ENCODE results near the gene KANSL1L.

KANSL1L gene

DNA sequence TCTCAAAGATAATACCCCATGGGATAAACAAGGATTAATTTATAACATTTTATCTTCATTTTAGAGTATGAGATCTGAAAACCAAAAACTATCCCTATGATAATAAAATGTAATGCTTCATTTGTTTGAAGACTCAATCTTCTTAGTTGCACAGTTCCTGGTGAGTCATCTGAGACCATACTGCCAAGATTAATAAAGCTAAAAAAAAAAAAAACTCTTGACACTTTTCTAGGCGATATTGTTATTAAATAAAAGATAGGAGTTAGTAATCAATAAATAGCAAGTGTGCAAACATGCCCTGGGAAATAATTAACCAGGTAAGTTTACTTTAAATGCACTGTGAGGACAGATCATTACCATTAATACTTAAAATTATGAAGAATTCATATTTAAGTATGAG, 84.9 kb downstream of the KANSL1L start:
- in situ Hi-C loops (cut with HindIII; ENCODE audit: low sequenced_read_pairs), result no loop called here

DNA sequence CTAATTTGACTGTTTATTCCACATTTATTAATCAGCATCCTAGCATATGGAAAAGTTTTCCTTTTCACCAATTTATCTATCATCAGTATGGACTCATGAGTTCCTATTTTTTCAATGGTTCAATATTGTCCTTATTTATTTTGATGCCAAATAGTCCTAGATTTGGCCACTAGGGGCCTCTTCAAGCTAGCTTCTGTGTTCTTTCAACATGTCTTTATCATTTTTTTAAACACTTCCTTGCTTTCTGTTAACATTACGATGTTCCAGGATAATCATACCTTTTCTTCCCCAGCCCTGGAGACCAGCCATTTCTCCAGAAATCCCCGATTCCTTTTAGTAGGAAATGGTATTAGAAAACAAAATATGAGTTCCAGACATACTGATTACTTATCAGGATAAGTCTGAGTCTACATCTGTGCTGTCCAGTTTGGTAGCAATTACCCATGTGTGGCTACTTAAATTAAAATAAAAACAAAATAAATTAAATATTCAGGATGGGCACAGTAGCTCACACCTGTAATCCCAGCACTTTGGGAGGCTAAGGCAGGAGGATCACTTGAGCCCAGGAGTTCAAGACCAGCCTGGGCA, 98.2 kb downstream of the KANSL1L start:
- in situ Hi-C loops (cut with HindIII; ENCODE audit: low sequenced_read_pairs), result no loop called here

DNA sequence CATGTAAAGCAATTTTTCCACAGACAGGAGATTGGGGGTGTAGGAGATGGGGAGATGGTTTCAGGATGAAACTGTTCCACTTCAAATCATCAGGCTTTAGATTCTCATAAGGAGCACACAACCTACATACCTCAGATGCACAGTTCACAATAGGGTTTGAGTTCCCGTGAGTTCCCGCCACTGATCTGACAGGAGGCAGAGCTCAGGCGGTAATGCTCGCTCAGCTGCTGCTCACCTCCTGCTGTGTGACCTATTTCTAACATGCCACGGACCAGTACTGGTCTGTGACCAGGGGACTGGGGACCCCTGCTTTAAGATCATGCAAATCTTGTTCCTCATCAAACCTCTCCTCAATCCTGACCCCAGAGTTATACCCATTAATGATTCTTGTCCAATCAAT, 98.7 kb downstream of the KANSL1L start:
- in situ Hi-C loops (cut with HindIII; ENCODE audit: low sequenced_read_pairs), result no loop called here

DNA sequence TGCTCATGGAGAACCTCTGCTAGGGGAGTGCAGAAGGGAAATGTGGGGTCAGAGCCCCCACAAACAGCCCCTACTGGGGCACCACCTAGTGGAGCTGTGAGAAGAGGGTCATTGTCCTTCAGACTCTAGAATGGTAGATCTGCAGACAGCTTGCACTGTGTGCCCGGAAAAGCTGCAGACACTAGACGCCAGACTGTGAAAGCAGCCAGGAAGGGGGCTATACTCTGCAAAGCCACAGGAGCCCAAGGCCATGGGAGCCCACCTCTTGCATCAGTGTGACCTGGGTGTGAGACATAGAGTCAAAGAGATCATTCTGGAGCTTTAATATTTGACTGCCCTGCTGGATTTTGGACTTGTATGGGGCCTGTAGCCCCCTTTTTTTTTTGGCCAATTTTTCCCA, 107.9 kb downstream of the KANSL1L start:
- in situ Hi-C loops (cut with HindIII; ENCODE audit: low sequenced_read_pairs), result no loop called here

DNA sequence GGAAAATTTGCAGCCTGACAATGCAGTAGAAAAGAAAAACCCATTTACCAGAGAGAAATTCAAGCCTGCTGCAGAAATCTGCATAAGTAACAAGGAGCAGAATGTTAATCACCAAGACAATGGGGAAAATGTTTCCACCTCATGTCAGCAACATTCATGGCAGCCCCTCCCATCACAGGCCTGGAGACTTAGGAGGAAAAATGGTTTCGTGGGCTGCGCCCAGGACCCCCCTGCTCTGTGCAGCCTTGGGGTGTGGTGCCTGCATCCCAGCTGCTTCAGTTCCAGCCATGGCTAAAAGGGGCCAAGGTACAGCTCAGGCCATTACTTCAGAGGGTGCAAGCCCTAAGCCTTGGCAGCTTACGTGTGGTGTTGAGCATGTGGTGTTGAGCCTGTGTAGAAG, 115.4 kb downstream of the KANSL1L start:
- in situ Hi-C loops (cut with HindIII; ENCODE audit: low sequenced_read_pairs), result no loop called here

DNA sequence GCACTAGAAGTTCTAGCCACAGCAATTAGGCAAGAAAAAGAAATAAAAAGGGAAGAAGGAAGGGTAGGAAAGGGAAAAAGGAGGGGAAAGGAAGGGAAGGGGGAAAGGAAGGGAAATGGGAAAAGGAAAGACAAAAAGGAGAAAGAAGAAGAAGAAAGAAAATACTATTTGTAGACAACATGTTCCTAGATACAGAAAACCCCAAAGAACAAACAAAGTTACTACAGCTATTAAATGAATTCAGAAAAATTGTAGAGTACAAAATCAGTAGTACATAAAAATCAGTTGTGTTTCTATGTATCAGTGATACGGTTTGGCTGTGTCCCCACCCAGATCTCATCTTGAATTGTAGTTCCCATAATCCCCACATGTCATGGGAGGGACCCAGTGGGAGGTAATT, 116.5 kb downstream of the KANSL1L start:
- in situ Hi-C loops (cut with HindIII; ENCODE audit: low sequenced_read_pairs), result no loop called here

GRCh38 chr2:210050885-210051284, 120.3 kb downstream of the KANSL1L start:
- in situ Hi-C loops (cut with HindIII; ENCODE audit: low sequenced_read_pairs), result no loop called here

DNA sequence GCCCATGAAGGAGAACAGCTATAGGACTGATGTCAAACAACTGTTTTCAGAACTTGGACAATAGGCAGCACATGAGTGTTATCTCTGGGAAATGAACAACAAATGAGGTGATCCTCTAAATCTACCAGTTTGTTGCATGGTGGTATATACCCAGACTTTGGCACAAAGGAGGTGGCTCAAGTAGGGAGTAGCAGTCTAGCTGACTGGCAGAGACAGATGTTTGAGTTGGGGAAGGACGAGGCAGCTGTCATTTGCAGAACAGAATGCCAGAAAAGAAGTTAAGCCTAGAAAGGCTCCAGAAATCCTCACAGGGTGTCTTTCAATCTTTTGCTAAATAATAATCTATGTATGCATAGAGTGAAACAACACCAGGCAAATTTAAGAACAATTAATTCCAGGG, 121.4 kb downstream of the KANSL1L start:
- in situ Hi-C loops (cut with HindIII; ENCODE audit: low sequenced_read_pairs), result no loop called here

- in situ Hi-C loops (cut with HindIII; ENCODE audit: low sequenced_read_pairs), result no loop called here
These were observed 124.2 kb downstream of the KANSL1L start for GRCh38 chr2:210046851-210047500.

DNA sequence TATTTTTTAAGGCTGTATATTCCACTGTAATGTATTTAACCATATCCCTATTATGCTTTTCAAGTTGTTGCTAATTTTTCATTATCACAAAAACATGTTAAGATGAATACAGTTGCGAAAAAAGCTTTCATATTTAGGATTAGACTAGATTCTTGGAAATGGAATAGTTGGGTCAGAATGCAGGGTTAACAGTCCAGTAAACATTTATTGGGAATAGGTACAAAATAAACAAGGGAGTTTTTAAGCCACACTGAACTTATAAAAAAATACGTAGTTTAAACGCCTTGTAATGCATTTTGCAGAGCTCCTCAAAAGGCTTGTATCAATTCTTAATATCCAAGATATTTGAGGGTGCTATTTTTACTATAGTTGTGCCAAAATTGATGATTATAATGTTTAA, 133.1 kb downstream of the KANSL1L start:
- in situ Hi-C loops (cut with HindIII; ENCODE audit: low sequenced_read_pairs), result no loop called here

- in situ Hi-C loops (cut with HindIII; ENCODE audit: low sequenced_read_pairs), result no loop called here
These were observed 135.5 kb downstream of the KANSL1L start for GRCh38 chr2:210035679-210036078.

DNA sequence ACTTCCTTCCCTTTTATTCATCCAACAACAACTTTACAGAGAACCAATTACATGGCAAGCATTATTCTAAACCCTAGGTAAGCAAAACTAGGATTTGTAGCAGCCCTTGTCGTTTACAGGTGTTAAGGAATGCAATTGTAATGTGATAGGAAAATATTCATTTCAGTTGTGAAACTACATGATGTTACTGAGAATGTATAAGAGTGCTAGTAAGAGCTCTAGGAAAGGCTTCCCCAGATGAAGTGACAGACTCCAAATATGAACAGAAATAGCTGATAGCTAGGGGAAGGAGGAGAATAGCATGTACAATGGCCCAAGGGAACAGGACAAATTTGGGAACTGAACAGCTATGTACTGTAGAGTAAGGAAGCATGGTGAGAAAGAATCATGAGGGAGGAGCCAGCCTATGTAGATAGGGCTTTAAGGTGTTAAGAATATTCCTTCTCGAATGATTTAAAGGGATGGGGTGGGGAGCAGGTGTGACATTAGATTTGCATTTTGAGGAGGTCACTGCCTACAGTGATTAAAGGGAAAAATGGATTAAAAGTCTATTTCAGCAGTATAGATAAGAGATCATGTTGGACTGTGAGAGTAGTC, 137.0 kb downstream of the KANSL1L start:
- in situ Hi-C loops (cut with HindIII; ENCODE audit: low sequenced_read_pairs), result no loop called here

- in situ Hi-C loops (cut with HindIII; ENCODE audit: low sequenced_read_pairs), result no loop called here
These were observed 143.0 kb downstream of the KANSL1L start for GRCh38 chr2:210028178-210028577.

DNA sequence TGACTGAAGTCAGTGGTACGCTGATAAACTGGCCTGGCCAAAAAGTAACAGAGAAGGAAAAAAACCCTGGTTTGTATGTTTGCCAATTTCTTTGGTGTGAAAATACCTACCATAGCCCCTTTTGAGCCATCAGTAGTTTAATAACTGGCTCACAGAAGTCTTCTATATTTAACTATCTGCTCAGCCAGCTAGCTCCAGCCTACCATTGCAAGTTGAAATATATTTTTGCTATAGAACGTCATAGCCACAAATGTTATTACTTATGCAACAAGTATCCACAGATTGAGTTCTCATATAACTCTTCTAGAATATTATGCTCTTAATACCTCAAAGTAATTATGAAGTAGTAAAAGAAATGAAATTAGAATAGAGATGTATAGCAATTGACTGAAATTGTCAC, 143.6 kb downstream of the KANSL1L start:
- in situ Hi-C loops (cut with HindIII; ENCODE audit: low sequenced_read_pairs), result no loop called here

- in situ Hi-C loops (cut with HindIII; ENCODE audit: low sequenced_read_pairs), result no loop called here
These were observed 148.4 kb downstream of the KANSL1L start for GRCh38 chr2:210022824-210023223.

GRCh38 chr2:210020138-210020537, 151.1 kb downstream of the KANSL1L start:
- in situ Hi-C loops (cut with HindIII; ENCODE audit: low sequenced_read_pairs), result no loop called here

DNA sequence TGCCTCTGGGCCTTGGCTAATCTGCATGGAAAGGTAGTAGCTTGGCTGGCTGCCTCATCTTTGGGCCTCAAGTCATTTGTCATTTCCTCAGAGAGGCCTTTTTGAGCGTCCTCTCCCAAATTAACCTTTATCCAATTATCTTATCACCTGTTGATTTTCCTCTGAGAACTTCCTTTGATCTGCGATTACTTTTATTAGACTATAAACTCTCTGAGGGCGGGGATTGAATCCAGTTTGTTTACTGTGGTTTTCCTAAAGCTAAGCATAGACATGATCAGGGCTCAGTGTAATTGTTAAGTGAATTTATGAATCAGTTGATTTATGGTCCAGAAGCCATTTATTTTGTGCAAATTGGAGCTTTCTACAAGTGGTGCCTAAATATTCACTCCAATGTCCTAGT, 161.3 kb downstream of the KANSL1L start:
- in situ Hi-C loops (cut with HindIII; ENCODE audit: low sequenced_read_pairs), result no loop called here

DNA sequence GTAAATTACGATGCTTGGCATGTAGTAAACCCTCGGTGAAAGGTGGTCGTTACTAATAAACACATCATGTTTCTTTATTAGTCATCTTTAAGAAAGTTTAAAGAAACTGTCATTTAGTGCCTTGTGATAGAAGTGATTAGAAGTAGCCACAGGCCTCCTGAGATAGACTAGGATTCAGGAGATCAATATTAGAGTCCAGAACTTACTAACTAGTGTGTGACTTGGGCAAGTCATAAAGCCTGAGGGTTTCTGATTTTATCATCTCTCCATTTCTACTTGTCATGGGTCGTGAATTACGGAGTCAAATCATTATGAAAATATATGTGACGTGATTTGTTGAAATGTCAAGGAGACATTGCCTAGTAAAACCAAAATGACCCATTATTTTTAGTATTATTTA, 162.1 kb downstream of the KANSL1L start:
- in situ Hi-C loops (cut with HindIII; ENCODE audit: low sequenced_read_pairs), result no loop called here

DNA sequence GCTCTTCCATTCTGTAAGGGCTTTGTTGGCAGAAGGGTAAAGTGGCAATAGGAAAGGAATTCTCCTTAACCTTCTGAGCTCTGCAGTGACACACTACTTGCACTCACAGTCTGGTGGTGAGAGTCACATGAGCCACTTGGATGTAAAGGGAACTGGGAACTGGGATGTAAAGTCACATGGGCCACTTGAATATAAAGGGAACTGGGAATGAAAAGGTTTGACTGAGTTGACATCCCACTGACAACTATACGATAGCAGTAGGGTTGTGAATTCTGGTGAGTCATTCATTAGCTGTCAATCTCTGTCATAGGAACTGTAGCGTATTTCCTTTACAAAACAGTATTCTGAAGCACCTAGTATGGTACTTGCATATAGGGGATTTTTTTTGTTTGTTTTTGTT, 163.3 kb downstream of the KANSL1L start:
- in situ Hi-C loops (cut with HindIII; ENCODE audit: low sequenced_read_pairs), result no loop called here

- in situ Hi-C loops (cut with HindIII; ENCODE audit: low sequenced_read_pairs), result no loop called here
These were observed 166.3 kb downstream of the KANSL1L start for GRCh38 chr2:210004881-210005280.

GRCh38 chr2:210003359-210003758, 167.8 kb downstream of the KANSL1L start:
- in situ Hi-C loops (cut with HindIII; ENCODE audit: low sequenced_read_pairs), result no loop called here

Measured in DLD1 (cell line).